Measurements from ENCODE around the gene CPVL. TPM values are rescaled to one million over a fixed set of nuclear protein-coding genes. Genes with fewer than 3 reads are reported as not detected.

Gene CPVL
- total RNA-seq, 1 donor from 2014 or later, result 15.2 TPM

- H3K27me3 ChIP-seq, result no peaks in the 10 kb centered on the region
- no peak overlapping the region for H3K4me3 ChIP-seq
- no peak for DNase-seq (ENCODE audit: low spot score in 2 of 2)
- H3K9me3 ChIP-seq, result no peaks in the 10 kb centered on the region
- TF ChIP-seq, protein P1, sequence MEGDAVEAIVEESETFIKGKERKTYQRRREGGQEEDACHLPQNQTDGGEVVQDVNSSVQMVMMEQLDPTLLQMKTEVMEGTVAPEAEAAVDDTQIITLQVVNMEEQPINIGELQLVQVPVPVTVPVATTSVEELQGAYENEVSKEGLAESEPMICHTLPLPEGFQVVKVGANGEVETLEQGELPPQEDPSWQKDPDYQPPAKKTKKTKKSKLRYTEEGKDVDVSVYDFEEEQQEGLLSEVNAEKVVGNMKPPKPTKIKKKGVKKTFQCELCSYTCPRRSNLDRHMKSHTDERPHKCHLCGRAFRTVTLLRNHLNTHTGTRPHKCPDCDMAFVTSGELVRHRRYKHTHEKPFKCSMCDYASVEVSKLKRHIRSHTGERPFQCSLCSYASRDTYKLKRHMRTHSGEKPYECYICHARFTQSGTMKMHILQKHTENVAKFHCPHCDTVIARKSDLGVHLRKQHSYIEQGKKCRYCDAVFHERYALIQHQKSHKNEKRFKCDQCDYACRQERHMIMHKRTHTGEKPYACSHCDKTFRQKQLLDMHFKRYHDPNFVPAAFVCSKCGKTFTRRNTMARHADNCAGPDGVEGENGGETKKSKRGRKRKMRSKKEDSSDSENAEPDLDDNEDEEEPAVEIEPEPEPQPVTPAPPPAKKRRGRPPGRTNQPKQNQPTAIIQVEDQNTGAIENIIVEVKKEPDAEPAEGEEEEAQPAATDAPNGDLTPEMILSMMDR (IDR thresholded peaks at IDR 0.05), result no peak
- H3K36me3 ChIP-seq, result no peaks in the 10 kb centered on the region
- H3K27ac ChIP-seq, result no peak overlapping the region
- intact Hi-C loops (cut with DNase I), result no loop called here
- no peaks in the 10 kb centered on the region for H3K4me1 ChIP-seq
These were observed 33.6 kb downstream of the CPVL start for GRCh38 chr7:29112721-29113120.

GRCh38 chr7:29109899-29110298 lies 36.4 kb downstream of the CPVL start:
- H3K36me3 ChIP-seq, result no peaks in the 10 kb centered on the region
- TF ChIP-seq, protein P1 (IDR thresholded peaks at IDR 0.05), result no peak
- no peak overlapping the region for H3K27ac ChIP-seq
- no peak for DNase-seq (ENCODE audit: low spot score in 2 of 2)
- H3K27me3 ChIP-seq, result no peaks in the 10 kb centered on the region
- intact Hi-C loops (cut with DNase I), result loop anchor here (10.0 kb wide), 1 partner anchor 295 kb away; no protein-coding TSS in a partner anchor
- no peak overlapping the region for H3K4me3 ChIP-seq
- no peaks in the 10 kb centered on the region for H3K4me1 ChIP-seq
- no peaks in the 10 kb centered on the region for H3K9me3 ChIP-seq

DNA sequence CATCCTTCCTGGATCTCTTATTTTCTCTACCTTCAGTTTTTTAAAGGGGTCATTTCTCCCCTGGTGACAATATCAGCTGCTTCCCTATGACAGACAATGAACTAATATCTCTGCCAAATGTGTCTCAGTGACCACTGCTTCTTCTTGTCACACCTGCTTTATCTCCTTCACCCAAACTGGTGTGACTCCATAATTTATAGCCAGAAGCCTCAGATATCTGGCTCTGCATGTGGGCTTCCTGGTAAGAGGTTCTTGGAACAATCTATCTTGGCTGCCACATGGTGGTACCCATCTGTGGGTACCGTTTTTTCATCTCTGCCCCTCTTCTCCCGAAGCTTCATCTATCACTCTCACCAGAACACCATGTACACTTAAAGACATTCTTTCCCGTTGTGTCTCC lies 37.0 kb downstream of the CPVL start:
- TF ChIP-seq, protein P1 (IDR thresholded peaks at IDR 0.05), result no peak
- no peaks in the 10 kb centered on the region for H3K4me1 ChIP-seq
- no peak overlapping the region for H3K4me3 ChIP-seq
- DNase-seq (ENCODE audit: low spot score in 2 of 2), result no peak
- no peaks in the 10 kb centered on the region for H3K36me3 ChIP-seq
- H3K9me3 ChIP-seq, result no peaks in the 10 kb centered on the region
- intact Hi-C loops (cut with DNase I), result loop anchor here (10.0 kb wide), 1 partner anchor 295 kb away; no protein-coding TSS in a partner anchor
- no peak overlapping the region for H3K27ac ChIP-seq
- H3K27me3 ChIP-seq, result no peaks in the 10 kb centered on the region

- Histone ChIP-seq H3K27me3 (no peaks in the 10 kb centered on the region), H3K9me3 (no peaks in the 10 kb centered on the region), H3K27ac (no peak overlapping the region), H3K4me3 (no peak overlapping the region), H3K4me1 (no peaks in the 10 kb centered on the region), H3K36me3 (no peaks in the 10 kb centered on the region)
- TF ChIP-seq, protein P1 (IDR thresholded peaks at IDR 0.05), result no peak
- intact Hi-C loops (cut with DNase I), result loop anchor here (2.0 to 10.0 kb wide), 2 partner anchors 180 to 298 kb away; no protein-coding TSS in a partner anchor
- DNase-seq (ENCODE audit: low spot score in 2 of 2), result no peak
These were observed 39.3 kb downstream of the CPVL start for GRCh38 chr7:29107056-29107455.

GRCh38 chr7:29106669-29106988 lies 39.7 kb downstream of the CPVL start:
- no peaks in the 10 kb centered on the region for H3K9me3 ChIP-seq
- H3K4me1 ChIP-seq, result no peaks in the 10 kb centered on the region
- no peak overlapping the region for H3K4me3 ChIP-seq
- no peaks in the 10 kb centered on the region for H3K36me3 ChIP-seq
- intact Hi-C loops (cut with DNase I), result loop anchor here (2.0 to 10.0 kb wide), 2 partner anchors 180 to 298 kb away; no protein-coding TSS in a partner anchor
- no peak overlapping the region for H3K27ac ChIP-seq
- TF ChIP-seq, protein P1 (IDR thresholded peaks at IDR 0.05), result no peak
- DNase-seq (ENCODE audit: low spot score in 2 of 2), result no peak
- H3K27me3 ChIP-seq, result no peaks in the 10 kb centered on the region

Data from ascending aorta (tissue), 2 donors.